ENCODE data around the gene KRTAP5-6.

The KRTAP5-6 gene

DNA sequence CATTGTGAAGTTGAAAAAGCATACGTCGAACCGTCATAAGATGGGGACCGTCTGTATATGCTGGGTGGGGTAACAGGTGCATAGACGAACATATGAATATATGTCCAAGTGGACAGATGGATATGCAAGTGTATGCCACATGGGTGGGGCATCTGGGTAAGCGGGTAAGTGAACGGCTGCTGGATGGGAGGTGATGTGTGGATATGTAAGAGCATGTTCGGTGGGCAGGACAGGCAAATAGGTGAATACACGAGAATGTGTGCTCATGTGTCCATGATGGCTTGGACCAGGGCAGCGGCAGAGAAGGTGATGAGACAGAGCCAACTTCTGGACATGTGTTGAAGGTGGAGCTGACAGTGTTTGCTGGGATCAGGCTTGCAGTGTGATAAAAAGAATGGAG is 41.4 kb downstream of the KRTAP5-6 start:
- no peak overlapping the region for H3K4me3 ChIP-seq (ENCODE audit: low read depth in 1 of 2, low read length in 1 of 2)
- no peaks in the 10 kb centered on the region for H3K36me3 ChIP-seq
- H3K9me3 ChIP-seq, result no peaks in the 10 kb centered on the region
- H3K27ac ChIP-seq, result no peak overlapping the region
- H3K4me1 ChIP-seq (ENCODE audit: control insufficient read depth in 1 of 2, insufficient read depth in 1 of 2, low read depth in 1 of 2, low read length in 1 of 2), result no peaks in the 10 kb centered on the region
- H3K27me3 ChIP-seq, result peaks cover 85% of the 10 kb centered on the region
- no peak for TF ChIP-seq CTCF (IDR thresholded peaks at IDR 0.05)

- H3K4me1 ChIP-seq (ENCODE audit: control insufficient read depth in 1 of 2, insufficient read depth in 1 of 2, low read depth in 1 of 2, low read length in 1 of 2), result no peaks in the 10 kb centered on the region
- no peaks in the 10 kb centered on the region for H3K9me3 ChIP-seq
- H3K27me3 ChIP-seq, result peaks cover 73% of the 10 kb centered on the region
- peaks cover 6% of the 10 kb centered on the region for H3K36me3 ChIP-seq
- H3K27ac ChIP-seq, result no peak overlapping the region
- no peak for TF ChIP-seq CTCF (IDR thresholded peaks at IDR 0.05)
- no peak overlapping the region for H3K4me3 ChIP-seq (ENCODE audit: low read depth in 1 of 2, low read length in 1 of 2)
These were observed 42.6 kb downstream of the KRTAP5-6 start for GRCh38 chr11:1739576-1739975.

DNA sequence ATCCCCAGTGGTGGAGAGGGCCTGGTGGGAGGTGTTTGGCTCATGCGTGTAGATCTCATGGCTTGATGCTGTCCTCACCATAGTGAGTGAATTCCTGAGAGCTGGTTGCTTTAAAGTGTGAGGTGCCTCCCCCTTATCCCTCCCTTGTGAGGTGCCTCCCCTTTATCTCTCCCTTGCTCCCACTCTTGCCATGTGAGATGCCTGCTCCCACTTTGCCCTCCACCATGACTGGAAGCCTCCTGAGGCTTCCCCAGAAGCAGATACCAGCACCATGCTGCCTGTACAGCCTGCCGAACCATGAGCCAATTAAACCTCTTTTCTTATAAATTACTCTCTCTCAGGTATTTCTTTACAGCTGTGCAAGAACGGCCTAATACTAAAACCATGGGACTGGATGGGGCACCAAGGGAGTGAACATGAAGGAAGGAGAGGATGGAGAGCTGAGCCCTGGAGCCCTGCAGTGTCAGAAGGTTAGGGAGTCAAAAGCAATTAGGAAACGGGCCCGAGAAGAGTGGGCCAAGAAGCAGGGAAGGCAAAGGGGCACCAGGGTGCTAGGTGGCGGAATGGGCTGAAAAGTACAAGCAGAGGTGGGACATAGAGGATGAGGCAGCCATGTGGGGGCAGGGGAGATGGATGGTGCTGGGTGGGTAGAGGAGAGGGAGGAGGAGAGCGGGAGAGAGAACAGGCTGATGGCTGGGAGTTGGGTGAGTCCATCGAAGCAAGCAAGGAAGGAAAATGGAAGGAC is 44.0 kb downstream of the KRTAP5-6 start:
- peaks cover 20% of the 10 kb centered on the region for H3K36me3 ChIP-seq
- peaks cover 3 to 5% of the 10 kb centered on the region in 2 experiments for H3K4me1 ChIP-seq (ENCODE audit: control insufficient read depth in 1 of 2, insufficient read depth in 1 of 2, low read depth in 1 of 2, low read length in 1 of 2)
- peaks cover 59% of the 10 kb centered on the region for H3K27me3 ChIP-seq
- H3K9me3 ChIP-seq, result no peaks in the 10 kb centered on the region
- no peak for TF ChIP-seq CTCF (IDR thresholded peaks at IDR 0.05)
- no peak overlapping the region for H3K27ac ChIP-seq
- H3K4me3 ChIP-seq (ENCODE audit: low read depth in 1 of 2, low read length in 1 of 2), result no peak overlapping the region

- TF ChIP-seq CTCF (IDR thresholded peaks at IDR 0.05), result no peak
- H3K4me3 ChIP-seq (ENCODE audit: low read depth in 1 of 2, low read length in 1 of 2), result no peak overlapping the region
These were observed 44.7 kb downstream of the KRTAP5-6 start for GRCh38 chr11:1741741-1742140.

DNA sequence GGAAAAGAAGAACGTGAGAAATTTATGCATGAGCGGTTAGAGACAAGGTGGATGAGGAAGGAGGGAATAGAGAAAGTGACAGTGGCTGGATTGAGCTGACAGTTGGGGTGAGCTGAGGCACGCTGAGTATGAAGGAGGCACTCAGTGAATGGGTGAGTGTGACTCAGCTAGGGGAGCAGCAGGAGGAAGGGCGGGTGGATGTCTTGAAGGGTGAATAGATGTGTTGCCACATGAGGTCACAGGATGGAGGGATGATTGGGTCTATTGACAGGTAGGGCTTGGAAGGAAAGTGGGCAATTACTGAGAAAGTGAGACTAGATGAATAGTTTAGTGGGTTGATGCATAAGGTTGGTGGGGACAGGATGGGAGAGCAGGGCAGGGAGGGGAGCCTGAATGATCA is 45.4 kb downstream of the KRTAP5-6 start:
- H3K9me3 ChIP-seq, result no peaks in the 10 kb centered on the region
- H3K4me1 ChIP-seq (ENCODE audit: control insufficient read depth in 1 of 2, insufficient read depth in 1 of 2, low read depth in 1 of 2, low read length in 1 of 2), result peaks cover 12 to 19% of the 10 kb centered on the region in 2 experiments
- H3K36me3 ChIP-seq, result peaks cover 33% of the 10 kb centered on the region
- H3K4me3 ChIP-seq (ENCODE audit: low read depth in 1 of 2, low read length in 1 of 2), result no peak overlapping the region
- no peak overlapping the region for H3K27ac ChIP-seq
- no peak for TF ChIP-seq CTCF (IDR thresholded peaks at IDR 0.05)
- peaks cover 47% of the 10 kb centered on the region for H3K27me3 ChIP-seq

More at GRCh38 chr11:1741741-1742140, 44.7 kb downstream of the KRTAP5-6 start:
- Histone ChIP-seq H3K27ac (no peak overlapping the region), H3K9me3 (no peaks in the 10 kb centered on the region), H3K27me3 (peaks cover 51% of the 10 kb centered on the region), H3K4me1 (ENCODE audit: control insufficient read depth in 1 of 2, insufficient read depth in 1 of 2, low read depth in 1 of 2, low read length in 1 of 2) (peaks cover 9 to 13% of the 10 kb centered on the region in 2 experiments), H3K36me3 (peaks cover 28% of the 10 kb centered on the region)

Measured in neutrophil (primary cell).